H1 (cell line): ENCODE measurements around the gene NPC1L1. TPM values are rescaled to one million over a fixed set of nuclear protein-coding genes. Genes with fewer than 3 reads are reported as not detected.
A peak's percentile ranks its signal among the peaks of the same experiment; 100 is the strongest.

ENCODE experiments used
- CTCF ChIA-PET: fragments of 300-600 bp; sonication (Branson Sonifier 250); formaldehyde crosslinking; loops from one replicate; lab custom pipeline; 2021; ENCODE audit not compliant: partially characterized antibody; lab: Charles Lee
- POLR2A ChIA-PET: fragments of 300-600 bp; sonication (Branson Sonifier 250); formaldehyde crosslinking; loops from one replicate; lab custom pipeline; 2021; ENCODE audit warnings: inconsistent platforms; ENCODE audit not compliant: partially characterized antibody; lab: Charles Lee
- DNase-seq, 2 experiments: peaks; one replicate each; pipeline versions ENCODE4 v3.0.0 to v3.0.0-alpha.2; 2010 to 2022; ENCODE audit warnings: low spot score in 2 of 2, low read depth in 1 of 2, mixed read lengths in 1 of 2
- FAIRE-seq: peaks from 2 replicates; lab custom pipeline; 2011; peaks lifted over from hg19 to GRCh38; lab: Jason Lieb, UNC
- H2AFZ ChIP-seq: 2 replicates; pipeline ENCODE4 v1.8.1; 2012; ENCODE audit warnings: low read length, inconsistent platforms
- H2AK5ac ChIP-seq: 2 replicates; pipeline ENCODE4 v1.6.1; 2013; ENCODE audit warnings: low read depth, low read length
- H2BK120ac ChIP-seq: replicated peaks from 2 replicates; pipeline ENCODE3; 2013; ENCODE audit warnings: low read depth, low read length, inconsistent platforms
- H2BK12ac ChIP-seq: 2 replicates; pipeline ENCODE4 v1.6.1; 2013; ENCODE audit warnings: low read depth, low read length
- H2BK15ac ChIP-seq: 2 replicates; pipeline ENCODE4 v1.6.1; 2013; ENCODE audit warnings: low read length
- H2BK20ac ChIP-seq: 2 replicates; pipeline ENCODE4 v1.6.1; 2013; ENCODE audit warnings: low read length
- H2BK5ac ChIP-seq: 2 replicates; pipeline ENCODE4 v1.6.1; 2013; ENCODE audit warnings: low read depth, low read length
- H3K14ac ChIP-seq: 2 replicates; pipeline ENCODE4 v1.6.1; 2013; ENCODE audit warnings: inconsistent platforms; ENCODE audit not compliant: insufficient read length
- H3K18ac ChIP-seq: 2 replicates; pipeline ENCODE4 v1.6.1; 2013; ENCODE audit warnings: low read length; ENCODE audit errors: extremely low read depth
- H3K23ac ChIP-seq: 2 replicates; pipeline ENCODE4 v1.6.1; 2013; ENCODE audit warnings: inconsistent platforms; ENCODE audit not compliant: insufficient read length
- H3K23me2 ChIP-seq: 2 replicates; pipeline ENCODE4 v1.6.1; 2013; ENCODE audit warnings: low read depth, low read length
- H3K27ac ChIP-seq: 2 replicates; pipeline ENCODE4 v1.6.1; 2011; ENCODE audit warnings: low read depth, low read length, inconsistent platforms
- H3K27me3 ChIP-seq, 4 experiments: replicated peaks in 1 of 4; 1 replicate in 1 of 4; 2 replicates in 3 of 4; pipeline versions ENCODE4 v1.6.1 to v1.8.1; 2011 to 2013; ENCODE audit warnings: low read length in 3 of 4, mild to moderate bottlenecking in 3 of 4, inconsistent platforms in 2 of 4, mixed read lengths in 2 of 4, moderate library complexity in 1 of 4; ENCODE audit not compliant: control insufficient read depth in 3 of 4, insufficient read depth in 3 of 4; ENCODE audit errors: extremely low read depth in 1 of 4
- H3K36me3 ChIP-seq, 4 experiments: 2 replicates each; pipeline versions ENCODE4 v1.6.1 to v1.8.1; 2011 to 2013; ENCODE audit warnings: mild to moderate bottlenecking in 4 of 4, low read length in 3 of 4, moderate library complexity in 2 of 4, control low read depth in 1 of 4, inconsistent platforms in 1 of 4; ENCODE audit not compliant: insufficient read depth in 4 of 4, control insufficient read depth in 2 of 4
- H3K4ac ChIP-seq: replicated peaks from 2 replicates; pipeline ENCODE3; 2013; ENCODE audit warnings: low read length, low read depth, mixed read lengths, inconsistent platforms; ENCODE audit not compliant: insufficient read length
- H3K4me1 ChIP-seq, 4 experiments: replicated peaks in 1 of 4; 1 replicate in 1 of 4; 2 replicates in 3 of 4; pipeline versions ENCODE4 v1.6.1 to v1.8.1; 2011 to 2013; ENCODE audit warnings: low read length in 3 of 4, inconsistent platforms in 2 of 4, mixed read lengths in 1 of 4; ENCODE audit not compliant: insufficient read depth in 4 of 4, control insufficient read depth in 3 of 4
- H3K4me2 ChIP-seq, 2 experiments: 2 replicates each; pipeline versions ENCODE4 v1.6.1 to v1.8.1; 2011 to 2013; ENCODE audit warnings: low read depth in 2 of 2, low read length in 2 of 2, control low read depth in 1 of 2, inconsistent platforms in 1 of 2, mild to moderate bottlenecking in 1 of 2; ENCODE audit not compliant: insufficient read depth in 1 of 2
- H3K4me3 ChIP-seq, 4 experiments: fragments of 200-600, 300-600 bp in 1 of 4; sonication (generic), shearing (Covaris generic), sonication (Bioruptor Twin) in 1 of 4; 2 replicates each; pipeline versions ENCODE4 v1.5.1 to v1.8.1; 2011 to 2016; ENCODE audit warnings: low read length in 4 of 4, low read depth in 3 of 4, control low read depth in 2 of 4, inconsistent platforms in 2 of 4, mild to moderate bottlenecking in 2 of 4, mixed read lengths in 1 of 4, moderate library complexity in 1 of 4; ENCODE audit not compliant: insufficient read depth in 2 of 4; ENCODE audit errors: extremely low read depth in 1 of 4
- H3K56ac ChIP-seq: replicated peaks from 2 replicates; pipeline ENCODE3; 2013; ENCODE audit warnings: low read depth, mild to moderate bottlenecking, mixed read lengths, low read length, inconsistent platforms; ENCODE audit not compliant: insufficient read length
- H3K79me1 ChIP-seq: 2 replicates; pipeline ENCODE4 v1.6.1; 2013; ENCODE audit warnings: low read depth, low read length, control low read depth
- H3K79me2 ChIP-seq, 2 experiments: 2 replicates each; pipeline versions ENCODE4 v1.6.1 to v1.8.1; 2012 to 2013; ENCODE audit warnings: low read length in 2 of 2, mild to moderate bottlenecking in 2 of 2, inconsistent platforms in 1 of 2; ENCODE audit not compliant: insufficient read depth in 2 of 2, control insufficient read depth in 1 of 2
- H3K9ac ChIP-seq, 4 experiments: replicated peaks in 1 of 4; 1 replicate in 1 of 4; 2 replicates in 3 of 4; pipeline versions ENCODE4 v1.6.1 to v1.8.1; 2011 to 2013; ENCODE audit warnings: low read depth in 3 of 4, low read length in 3 of 4, control low read depth in 2 of 4, mild to moderate bottlenecking in 2 of 4, moderate library complexity in 2 of 4, inconsistent platforms in 1 of 4; ENCODE audit errors: extremely low read depth in 1 of 4
- H3K9me3 ChIP-seq, 2 experiments: 2 replicates each; pipeline versions ENCODE4 v1.6.1 to v1.8.1; 2012 to 2013; ENCODE audit warnings: mild to moderate bottlenecking in 2 of 2, moderate library complexity in 2 of 2, control low read depth in 1 of 2, inconsistent platforms in 1 of 2, low read depth in 1 of 2, low read length in 1 of 2, mixed read lengths in 1 of 2; ENCODE audit not compliant: insufficient read depth in 2 of 2
- H4K20me1 ChIP-seq, 2 experiments: replicated peaks in 1 of 2; 2 replicates each; pipeline versions ENCODE3 to v1.8.1; 2011 to 2013; ENCODE audit warnings: inconsistent platforms in 2 of 2, low read length in 2 of 2, mild to moderate bottlenecking in 1 of 2; ENCODE audit not compliant: insufficient read depth in 2 of 2, control insufficient read depth in 1 of 2
- H4K5ac ChIP-seq: 2 replicates; pipeline ENCODE4 v1.6.1; 2013; ENCODE audit warnings: low read length, low read depth, mixed read lengths, inconsistent platforms; ENCODE audit not compliant: insufficient read length
- H4K8ac ChIP-seq: 2 replicates; pipeline ENCODE4 v1.8.0; 2013; ENCODE audit warnings: mild to moderate bottlenecking, moderate library complexity, low read length, inconsistent platforms; ENCODE audit not compliant: insufficient read depth; ENCODE audit errors: extremely low read depth
- H4K91ac ChIP-seq: replicated peaks from 2 replicates; pipeline ENCODE3; 2013; ENCODE audit warnings: low read length, mixed read lengths, inconsistent platforms; ENCODE audit not compliant: insufficient read length
- CTCF ChIP-seq, 3 experiments: IDR thresholded peaks; 1 replicate in 2 of 3; 2 replicates in 1 of 3; pipeline versions ENCODE4 v1.5.1 to v1.6.1; 2011; ENCODE audit warnings: low read length in 3 of 3, mild to moderate bottlenecking in 3 of 3, inconsistent platforms in 2 of 3, low read depth in 1 of 3, moderate library complexity in 1 of 3; ENCODE audit not compliant: insufficient read depth in 1 of 3; ENCODE audit errors: control extremely low read depth in 1 of 3
- RAD21 ChIP-seq, 2 experiments: IDR thresholded peaks in 1 of 2; conservative IDR thresholded peaks in 1 of 2; 2 replicates each; pipeline ENCODE4 v1.6.1; 2011; ENCODE audit warnings: low read depth in 2 of 2, low read length in 2 of 2, improper control_type of control experiment in 1 of 2, inconsistent platforms in 1 of 2, mild to moderate bottlenecking in 1 of 2, moderate library complexity in 1 of 2
- SRF ChIP-seq: IDR thresholded peaks from 2 replicates; pipeline ENCODE4 v1.6.1; 2011; ENCODE audit warnings: mild to moderate bottlenecking, low read depth, low read length, moderate library complexity
- WGBS, 2 experiments: shearing (Covaris generic) in 1 of 2; methylation state at CpG; one replicate each; pipeline versions ENCODE4 v1.1.6 to v1.1.7; 2013 to 2015; ENCODE audit warnings: low lambda C conversion rate in 2 of 2, mixed read lengths in 2 of 2, inconsistent platforms in 1 of 2, low coverage in 1 of 2, missing lambda C conversion rate in 1 of 2; ENCODE audit not compliant: insufficient replicate concordance in 2 of 2, insufficient coverage in 1 of 2, insufficient read length in 1 of 2; ENCODE audit errors: extremely low coverage in 1 of 2, missing lambda C conversion rate in 1 of 2; 5-methylcytosine and 5-hydroxymethylcytosine counted together
- polyA plus RNA-seq, 7 experiments: library from polyadenylated mRNA; depleted of rRNA in 3 of 7; stranded (reverse) in 5 of 7; unstranded in 2 of 7; fragments of >200 nt in 5 of 7; fragments of 200-250 nt in 2 of 7; gene quantifications; 1 replicate in 5 of 7; 2 replicates in 1 of 7; 4 replicates in 1 of 7; pipeline versions ENCODE4 v1.2.1 to v1.2.3, GENCODE V29; 2011 to 2013; ENCODE audit warnings: missing spikeins in 2 of 7, mixed read lengths in 2 of 7
- total RNA-seq: library from RNA; stranded (reverse); fragmentation: NEBNext Ultra II Directional; extraction: Animal tissue kit (Norgen Biotek cat#: 25700); gene quantifications from 2 replicates; pipeline ENCODE4 v1.2.1, GENCODE V29; 2021

NPC1L1 gene
- total and polyA plus RNA-seq, 2 of the 8 experiments (the other 6 are each of a cell fraction or from before 2014, with no cell fraction given): 0.06 to 0.21 TPM

GRCh38 chr7:44463169-44463808 is 77.8 kb downstream of the NPC1L1 start:
- H3K9ac ChIP-seq: no peak overlapping the region
- no peak overlapping the region for H3K18ac ChIP-seq
- no peak overlapping the region for H2AK5ac ChIP-seq
- no peak for DNase-seq
- H2BK15ac ChIP-seq: no peak overlapping the region
- H2BK12ac ChIP-seq: no peak overlapping the region
- H3K14ac ChIP-seq: no peak overlapping the region
- no peaks in the 10 kb centered on the region; the same call in none of the 2 replicates for H3K23me2 ChIP-seq
- no peak for FAIRE-seq
- no peak overlapping the region for H2AFZ ChIP-seq
- no peak overlapping the region for H2BK120ac ChIP-seq
- H3K4me3 ChIP-seq: no peak overlapping the region
- H2BK5ac ChIP-seq: no peak overlapping the region
- no peak overlapping the region for H4K8ac ChIP-seq
- H3K9me3 ChIP-seq: no peaks in the 10 kb centered on the region
- H3K36me3 ChIP-seq: peaks cover 0 to 12% (median 6%) of the 10 kb centered on the region in 4 experiments; a peak in 3 of 8 replicates
- H3K4me2 ChIP-seq: no peak overlapping the region
- H4K20me1 ChIP-seq: peaks cover 9 to 14% of the 10 kb centered on the region in 2 experiments
- H3K79me2 ChIP-seq: peaks cover 0 to 56% of the 10 kb centered on the region in 2 experiments; a peak in 2 of 4 replicates
- no peaks in the 10 kb centered on the region for H3K27me3 ChIP-seq
- no peak overlapping the region for H3K23ac ChIP-seq
- H3K79me1 ChIP-seq: peaks cover 15% of the 10 kb centered on the region
- 90% methylated on average over 1 of the region's 1 CpG; no CpG with 5 or more reads in 1 of the 2 experiments for WGBS, 2 experiments
- TF ChIP-seq RAD21 (IDR thresholded peaks at IDR 0.05 in 1 of 2, conservative IDR thresholded peaks at IDR 0.05 in 1 of 2; ENCODE audit: low read depth in 2 of 2, low read length in 2 of 2) (peak; percentile 15 to 21; a peak in 2 of 4 replicates), SRF (no peak), CTCF (IDR thresholded peaks at IDR 0.05; ENCODE audit: control extremely low read depth in 1 of 3, insufficient read depth in 1 of 3, low read depth in 1 of 3, low read length in 3 of 3) (peak in 2 of 3 experiments; percentile 12 to 16; a peak in 2 of 4 replicates)
- H3K4me1 ChIP-seq: no peaks in the 10 kb centered on the region
- H3K27ac ChIP-seq: no peak overlapping the region
- no peak overlapping the region for H4K5ac ChIP-seq
- ChIA-PET CTCF (interaction anchor here (0.8 to 2.2 kb wide), 9 partner anchors 9 to 223 kb away, joined by 3 to 23 read pairs (median 3); no protein-coding TSS in a partner anchor), POLR2A (interaction anchor here (1.3 kb wide), 1 partner anchor 11 kb away, joined by 3 read pairs; no protein-coding TSS in a partner anchor)
- H3K4ac ChIP-seq: no peak overlapping the region
- no peak overlapping the region for H4K91ac ChIP-seq
- H2BK20ac ChIP-seq: no peak overlapping the region
- no peak overlapping the region for H3K56ac ChIP-seq
